Muscle of back (tissue), 11 donors: ENCODE data around the gene TMEM242. TPM values are rescaled to one million over a fixed set of nuclear protein-coding genes. Genes with fewer than 3 reads are reported as not detected.

Experiments
- DNase-seq, 3 donors: peaks; one replicate each; pipeline versions ENCODE4 v3.0.0 to v3.0.0-alpha.2; 2013
- polyA plus RNA-seq, 10 donors: library from polyadenylated mRNA; unstranded; fragments of 120-200 nt; gene quantifications; one replicate each; pipeline ENCODE4 v1.2.1, GENCODE V29; 2013; ENCODE audit not compliant: insufficient read length in 10 of 10

Gene TMEM242
- polyA plus RNA-seq, 10 donors, result 7.9 to 11.7 (median 9.5) TPM

- DNase-seq, result no peak
These were observed 50.9 kb downstream of the TMEM242 start for GRCh38 chr6:157272372-157272771.

- no peak for DNase-seq
These were observed 51.4 kb downstream of the TMEM242 start for GRCh38 chr6:157271911-157272310.

GRCh38 chr6:157271441-157271840 is 51.9 kb downstream of the TMEM242 start:
- no peak for DNase-seq

- DNase-seq, result no peak
These were observed 52.4 kb downstream of the TMEM242 start for GRCh38 chr6:157270916-157271315.

GRCh38 chr6:157270308-157270707 is 53.0 kb downstream of the TMEM242 start:
- no peak for DNase-seq

GRCh38 chr6:157269261-157269794 is 54.0 kb downstream of the TMEM242 start:
- peak; percentile 35 to 89 (median 73) for DNase-seq

- DNase-seq, result no peak
These were observed 54.5 kb downstream of the TMEM242 start for GRCh38 chr6:157268835-157269234.

GRCh38 chr6:157268396-157268795 is 54.9 kb downstream of the TMEM242 start:
- no peak for DNase-seq

- DNase-seq, result no peak
These were observed 55.7 kb downstream of the TMEM242 start for GRCh38 chr6:157267654-157268053.

- DNase-seq, result no peak
These were observed 56.2 kb downstream of the TMEM242 start for GRCh38 chr6:157267109-157267611.

GRCh38 chr6:157266274-157267101 is 56.8 kb downstream of the TMEM242 start:
- DNase-seq, result no peak

- DNase-seq, result no peak
These were observed 57.7 kb downstream of the TMEM242 start for GRCh38 chr6:157265635-157266034.

GRCh38 chr6:157265186-157265585 is 58.1 kb downstream of the TMEM242 start:
- DNase-seq, result no peak

- DNase-seq, result no peak
These were observed 58.6 kb downstream of the TMEM242 start for GRCh38 chr6:157264701-157265100.

GRCh38 chr6:157263881-157264397 is 59.4 kb downstream of the TMEM242 start:
- no peak for DNase-seq

GRCh38 chr6:157263146-157263545 is 60.2 kb downstream of the TMEM242 start:
- DNase-seq, result no peak

GRCh38 chr6:157261606-157262005 is 61.7 kb downstream of the TMEM242 start:
- DNase-seq, result no peak

GRCh38 chr6:157260735-157261410 is 62.4 kb downstream of the TMEM242 start:
- DNase-seq, result no peak

- DNase-seq, result no peak
These were observed 63.9 kb downstream of the TMEM242 start for GRCh38 chr6:157259443-157259842.

GRCh38 chr6:157258878-157259277 is 64.4 kb downstream of the TMEM242 start:
- DNase-seq, result no peak

- no peak for DNase-seq
These were observed 68.2 kb downstream of the TMEM242 start for GRCh38 chr6:157255079-157255478.

GRCh38 chr6:157254538-157254937 is 68.8 kb downstream of the TMEM242 start:
- no peak for DNase-seq

GRCh38 chr6:157253699-157254098 is 69.6 kb downstream of the TMEM242 start:
- DNase-seq, result no peak
